ENCODE measurements around the gene LASP1NB.
"Not testable (repeated sequence)": the region's sequence is repeated elsewhere in the genome, so short reads cannot be mapped to it uniquely, and the experiment has no call there.

The LASP1NB gene

GRCh38 chr17:38918129-38918913, 7.1 kb upstream of the LASP1NB start:
- no peak for DNase-seq (ENCODE audit: low read depth in 3 of 3)

GRCh38 chr17:38918916-38919315, 6.5 kb upstream of the LASP1NB start:
- no peak for DNase-seq (ENCODE audit: low read depth in 3 of 3)

- DNase-seq (ENCODE audit: low read depth in 3 of 3), result no peak
Observed at GRCh38 chr17:38919316-38920078, 5.9 kb upstream of the LASP1NB start.

- DNase-seq (ENCODE audit: low read depth in 3 of 3), result no peak
Observed at GRCh38 chr17:38920374-38921291, 4.8 kb upstream of the LASP1NB start.

GRCh38 chr17:38921756-38922411, 3.5 kb upstream of the LASP1NB start:
- no peak for DNase-seq (ENCODE audit: low read depth in 3 of 3)

GRCh38 chr17:38922538-38923297, 2.7 kb upstream of the LASP1NB start:
- DNase-seq (ENCODE audit: low read depth in 3 of 3), result no peak

- DNase-seq (ENCODE audit: low read depth in 3 of 3), result no peak
Observed at GRCh38 chr17:38926293-38927070, 1.1 kb downstream of the LASP1NB start.

GRCh38 chr17:38930782-38931181, 5.4 kb downstream of the LASP1NB start:
- DNase-seq (ENCODE audit: low read depth in 3 of 3), result not testable (repeated sequence)

- DNase-seq (ENCODE audit: low read depth in 3 of 3), result not testable (repeated sequence)
Observed at GRCh38 chr17:38933962-38934361, 8.5 kb downstream of the LASP1NB start.

- DNase-seq (ENCODE audit: low read depth in 3 of 3), result no peak
Observed at GRCh38 chr17:38939987-38940386, 14.6 kb downstream of the LASP1NB start.

GRCh38 chr17:38940404-38940803, 15.0 kb downstream of the LASP1NB start:
- DNase-seq (ENCODE audit: low read depth in 3 of 3), result no peak

GRCh38 chr17:38942696-38943334, 17.4 kb downstream of the LASP1NB start:
- no peak for DNase-seq (ENCODE audit: low read depth in 3 of 3)

GRCh38 chr17:38943607-38944006, 18.2 kb downstream of the LASP1NB start:
- DNase-seq (ENCODE audit: low read depth in 3 of 3), result no peak

GRCh38 chr17:38947189-38947588, 21.8 kb downstream of the LASP1NB start:
- no peak for DNase-seq (ENCODE audit: low read depth in 3 of 3)

- DNase-seq (ENCODE audit: low read depth in 3 of 3), result not testable (repeated sequence)
Observed at GRCh38 chr17:38953800-38954199, 28.4 kb downstream of the LASP1NB start.

GRCh38 chr17:38958326-38958725, 32.9 kb downstream of the LASP1NB start:
- DNase-seq (ENCODE audit: low read depth in 3 of 3), result no peak

GRCh38 chr17:38958756-38959155, 33.3 kb downstream of the LASP1NB start:
- DNase-seq (ENCODE audit: low read depth in 3 of 3), result no peak

- DNase-seq (ENCODE audit: low read depth in 3 of 3), result no peak
Observed at GRCh38 chr17:38959508-38959907, 34.1 kb downstream of the LASP1NB start.

- no peak for DNase-seq (ENCODE audit: low read depth in 3 of 3)
Observed at GRCh38 chr17:38960402-38960801, 35.0 kb downstream of the LASP1NB start.
